Heart left ventricle (tissue), 13 donors: ENCODE measurements around the gene SCYGR3.

ENCODE experiments used
- CTCF ChIP-seq, 12 donors: fragments of 200-600 bp; sonication (generic) in 4 of 12; IDR thresholded peaks; one replicate each; pipeline versions ENCODE4 v1.5.0 to v1.8.0; 2018 to 2022; ENCODE audit warnings: antibody characterized with exemption in 12 of 12, mild to moderate bottlenecking in 5 of 12
- POLR2A ChIP-seq, 2 donors: fragments of 450-650 bp; IDR thresholded peaks; one replicate each; pipeline ENCODE4 v1.6.1; 2017; ENCODE audit warnings: antibody characterized with exemption in 2 of 2, mild to moderate bottlenecking in 2 of 2, moderate library complexity in 2 of 2
- donor health status: ischemic (EF 13 %, LVEDD 7.1; RV severe dilation, severe dysfunction).
- donor health status: DM: no; HTN: yes; CAD: no.
- donor health status: DM: no; HTN: no; CAD: no.
- donor health status: ischemic (EF 25% LVEDD 6.9; RV normal size, moderate dysfunction).
- donor health status: ischemic (EF 25% LVEDD 5.7; RV mildly dilated, moderate dysfunction).
- donor health status: ischemic (EF 35%, LVEDD 5.7; RV mildly dilated, moderate dysfunction).
- donor health status: nonischemic (EF 11% LVEDD 7.7; RV severe dilation, severe dysfunction).
- donor health status: DM: yes; HTN: yes; CAD: no.
- donor health status: PGD.
- donor health status: ischemic (EF 29% LVEDD 5.4; RV normal size, mild dysfunction).
- donor health status: nonischemic (EF 23%, LVEDD 6.1; RV moderate dilation, normal function).

- no peak for TF ChIP-seq CTCF (IDR thresholded peaks at IDR 0.05)
- no peak for TF ChIP-seq POLR2A (IDR thresholded peaks at IDR 0.05)
These were observed 12.0 kb upstream of the SCYGR3 start for GRCh38 chr2:227626580-227627151.
